CD4-positive, alpha-beta T cell (primary cell): Measurements from ENCODE around the gene EDEM2. TPM values are rescaled to one million over a fixed set of nuclear protein-coding genes. Genes with fewer than 3 reads are reported as not detected.

ENCODE experiments used
- ATAC-seq: fragments of 200-7000 bp; cut with Tn5 transposase; one replicate; pipeline ENCODE4 v1.10.0; 2022; ENCODE audit warnings: mild to moderate bottlenecking; ENCODE audit not compliant: poor library complexity
- CTCF ChIA-PET: fragments of 350-600 bp; sonication (Branson Sonifier 250); formaldehyde crosslinking; loops from one replicate; lab custom pipeline; 2021; ENCODE audit warnings: antibody characterized with exemption, inconsistent platforms; lab: Charles Lee
- POLR2A ChIA-PET: fragments of 350-600 bp; sonication (Branson Sonifier 250); formaldehyde crosslinking; loops from one replicate; lab custom pipeline; 2021; ENCODE audit warnings: antibody characterized with exemption, inconsistent platforms; lab: Charles Lee
- DNase-seq, 14 experiments: peaks; one replicate each; pipeline ENCODE4 v3.0.0-alpha.2; 2013 to 2020; ENCODE audit warnings: mixed read lengths in 2 of 14
- H3K27ac ChIP-seq, 2 donors: one replicate each; pipeline versions ENCODE4 v1.5.1 to v1.7.0; 2013; ENCODE audit warnings: low read length in 2 of 2, low read depth in 1 of 2, mild to moderate bottlenecking in 1 of 2
- H3K27me3 ChIP-seq, 2 experiments: 1 replicate in 1 of 2; 2 replicates in 1 of 2; pipeline versions ENCODE4 v1.6.1 to v1.7.0; 2013; ENCODE audit warnings: low read length in 2 of 2, control low read depth in 1 of 2, mild to moderate bottlenecking in 1 of 2, moderate library complexity in 1 of 2; ENCODE audit not compliant: insufficient read depth in 2 of 2, control insufficient read depth in 1 of 2
- H3K36me3 ChIP-seq: one replicate; pipeline ENCODE4 v1.6.1; 2013; ENCODE audit warnings: low read length, control low read depth; ENCODE audit not compliant: insufficient read depth
- H3K4me1 ChIP-seq: one replicate; pipeline ENCODE4 v1.6.1; 2013; ENCODE audit warnings: low read length, control low read depth; ENCODE audit not compliant: insufficient read depth
- H3K4me3 ChIP-seq: one replicate; pipeline ENCODE4 v1.5.1; 2013; ENCODE audit warnings: mild to moderate bottlenecking, low read length, moderate library complexity
- H3K9me3 ChIP-seq, 2 experiments: 1 replicate in 1 of 2; 2 replicates in 1 of 2; pipeline versions ENCODE4 v1.6.1 to v1.7.0; 2013; ENCODE audit warnings: low read length in 2 of 2, mild to moderate bottlenecking in 2 of 2, control low read depth in 1 of 2, moderate library complexity in 1 of 2; ENCODE audit not compliant: control insufficient read depth in 1 of 2, insufficient read depth in 1 of 2
- H3K27ac Mint-ChIP-seq: one replicate; pipeline ENCODE4 v1.8.0; 2020; ENCODE audit warnings: mixed read lengths
- H3K27me3 Mint-ChIP-seq: one replicate; pipeline ENCODE4 v1.8.0; 2021; ENCODE audit warnings: mixed read lengths
- H3K36me3 Mint-ChIP-seq: one replicate; pipeline ENCODE4 v1.8.0; 2021; ENCODE audit warnings: low read depth, mixed read lengths
- H3K4me1 Mint-ChIP-seq: one replicate; pipeline ENCODE4 v1.8.0; 2021; ENCODE audit warnings: low read depth, mixed read lengths
- H3K4me3 Mint-ChIP-seq: one replicate; pipeline ENCODE4 v1.8.0; 2020; ENCODE audit warnings: mild to moderate bottlenecking, mixed read lengths
- H3K9me3 Mint-ChIP-seq: one replicate; pipeline ENCODE4 v1.8.0; 2020; ENCODE audit warnings: mixed read lengths
- CTCF ChIP-seq: fragments of 200-600 bp; IDR thresholded peaks from one replicate; pipeline ENCODE4 v1.8.0; 2022; ENCODE audit warnings: antibody characterized with exemption, mild to moderate bottlenecking
- intact Hi-C, 2 experiments: fragments of 100-400 bp; cut with DNase I in 1 of 2; cut with micrococcal nuclease in 1 of 2; formaldehyde crosslinking; loops; one replicate each; pipeline versions ENCODE4 v1.15.1 to v1.9.0; 2023 to 2025; cut with DNase I, micrococcal nuclease
- total RNA-seq, 174 experiments: library from RNA in 2 of 174; stranded (reverse) in 2 of 174; gene quantifications; one replicate each; pipeline ENCODE4 v1.2.3 and lab custom pipeline; 2021 to 2026

EDEM2 gene
- total RNA-seq, 2 experiments from 2014 or later, result 12.2 to 12.6 TPM

- Mint-ChIP-seq H3K4me3 (peak overlapping the region; percentile 22), H3K4me1 (peaks cover 61% of the 10 kb centered on the region), H3K9me3 (no peaks in the 10 kb centered on the region), H3K27ac (peak overlapping the region; percentile 53), H3K36me3 (peaks cover 37% of the 10 kb centered on the region), H3K27me3 (no peaks in the 10 kb centered on the region)
- H3K27me3 ChIP-seq, result no peaks in the 10 kb centered on the region
- no peaks in the 10 kb centered on the region for H3K9me3 ChIP-seq
- ChIA-PET CTCF (interaction anchor here (1.8 kb wide), 1 partner anchor 8 kb away, joined by 5 read pairs; no protein-coding TSS in a partner anchor), POLR2A (no interaction called here)
- DNase-seq, result no peak
- intact Hi-C loops, result no loop called here
- no peak overlapping the region for H3K4me3 ChIP-seq
- peaks cover 11% of the 10 kb centered on the region for H3K36me3 ChIP-seq
- no peak for ATAC-seq
- H3K4me1 ChIP-seq, result peaks cover 40% of the 10 kb centered on the region
- H3K27ac ChIP-seq, result no peak overlapping the region
- no peak for TF ChIP-seq CTCF
Measured at GRCh38 chr20:35088231-35089145, 58.6 kb downstream of the EDEM2 start.

- intact Hi-C loops, result no loop called here
- H3K4me1 ChIP-seq, result peaks cover 33% of the 10 kb centered on the region
- no peak overlapping the region for H3K4me3 ChIP-seq
- Mint-ChIP-seq H3K27ac (peak overlapping the region; percentile 53), H3K4me1 (peaks cover 59% of the 10 kb centered on the region), H3K36me3 (peaks cover 33% of the 10 kb centered on the region), H3K9me3 (no peaks in the 10 kb centered on the region), H3K4me3 (peak overlapping the region; percentile 22), H3K27me3 (no peaks in the 10 kb centered on the region)
- H3K27me3 ChIP-seq, result no peaks in the 10 kb centered on the region
- DNase-seq, result no peak
- no peak for ATAC-seq
- no peak for TF ChIP-seq CTCF
- ChIA-PET CTCF (interaction anchor here (1.8 kb wide), 1 partner anchor 9 kb away, joined by 5 read pairs; no protein-coding TSS in a partner anchor), POLR2A (no interaction called here)
- peaks cover 11% of the 10 kb centered on the region for H3K36me3 ChIP-seq
- H3K9me3 ChIP-seq, result no peaks in the 10 kb centered on the region
- no peak overlapping the region for H3K27ac ChIP-seq
Measured at GRCh38 chr20:35087791-35088190, 59.3 kb downstream of the EDEM2 start.

- H3K4me3 Mint-ChIP-seq, result no peak overlapping the region
- POLR2A ChIA-PET, result no interaction called here
Measured at GRCh38 chr20:35087355-35087754, 59.8 kb downstream of the EDEM2 start.

More at GRCh38 chr20:35087355-35087754, 59.8 kb downstream of the EDEM2 start:
- no peak for TF ChIP-seq CTCF
- peaks cover 30% of the 10 kb centered on the region for H3K36me3 Mint-ChIP-seq
- intact Hi-C loops, result no loop called here
- no peaks in the 10 kb centered on the region for H3K9me3 Mint-ChIP-seq
- Histone ChIP-seq H3K27me3 (no peaks in the 10 kb centered on the region), H3K4me3 (no peak overlapping the region), H3K27ac (no peak overlapping the region), H3K9me3 (no peaks in the 10 kb centered on the region), H3K4me1 (peaks cover 33% of the 10 kb centered on the region), H3K36me3 (peaks cover 11% of the 10 kb centered on the region)
- no peaks in the 10 kb centered on the region for H3K27me3 Mint-ChIP-seq
- no peak for ATAC-seq
- no peak for DNase-seq
- CTCF ChIA-PET, result interaction anchor here (1.8 kb wide), 1 partner anchor 9 kb away, joined by 5 read pairs; no protein-coding TSS in a partner anchor
- H3K4me1 Mint-ChIP-seq, result peaks cover 60% of the 10 kb centered on the region
- H3K27ac Mint-ChIP-seq, result peak overlapping the region; percentile 53
